ENCODE data around the gene THAP2.

- no peak for TF ChIP-seq CTCF (IDR thresholded peaks at IDR 0.05; ENCODE audit: low read depth, low read length, poor library complexity, severe bottlenecking)
- no peak for TF ChIP-seq EZH2phosphoT487 (IDR thresholded peaks at IDR 0.05; ENCODE audit: borderline replicate concordance, low read length)
These were observed 30.2 kb downstream of the THAP2 start for GRCh38 chr12:71694099-71694820.

All from DOHH2 (cell line).